Stimulated activated memory B cell treated with anti-CD40 and anti-IgM and Interleukin-4, amounts not matched to agents 10 μg/mL and 1 μg/mL and 100 μg/mL, for 72 hours (primary cell): Measurements from ENCODE around the gene MEPCE.
A peak's percentile ranks its signal among the peaks of the same experiment; 100 is the strongest.

Experiments used
- ATAC-seq: fragments of 150-1000 bp; cut with Tn5 transposase; 2 replicates; pipeline ENCODE4 v1.10.0; 2021
- H3K27ac Mint-ChIP-seq: one replicate; pipeline ENCODE4 v1.8.0; 2022; ENCODE audit warnings: mild to moderate bottlenecking, mixed read lengths
- H3K27me3 Mint-ChIP-seq: one replicate; pipeline ENCODE4 v1.8.0; 2022; ENCODE audit warnings: mixed read lengths
- H3K36me3 Mint-ChIP-seq: one replicate; pipeline ENCODE4 v1.8.0; 2022; ENCODE audit warnings: mixed read lengths
- H3K4me1 Mint-ChIP-seq: one replicate; pipeline ENCODE4 v1.8.0; 2022; ENCODE audit warnings: mixed read lengths
- H3K4me3 Mint-ChIP-seq: one replicate; pipeline ENCODE4 v1.8.0; 2022; ENCODE audit warnings: mild to moderate bottlenecking, moderate library complexity, mixed read lengths
- H3K9me3 Mint-ChIP-seq: one replicate; pipeline ENCODE4 v1.8.0; 2022; ENCODE audit warnings: mixed read lengths

Gene MEPCE

DNA sequence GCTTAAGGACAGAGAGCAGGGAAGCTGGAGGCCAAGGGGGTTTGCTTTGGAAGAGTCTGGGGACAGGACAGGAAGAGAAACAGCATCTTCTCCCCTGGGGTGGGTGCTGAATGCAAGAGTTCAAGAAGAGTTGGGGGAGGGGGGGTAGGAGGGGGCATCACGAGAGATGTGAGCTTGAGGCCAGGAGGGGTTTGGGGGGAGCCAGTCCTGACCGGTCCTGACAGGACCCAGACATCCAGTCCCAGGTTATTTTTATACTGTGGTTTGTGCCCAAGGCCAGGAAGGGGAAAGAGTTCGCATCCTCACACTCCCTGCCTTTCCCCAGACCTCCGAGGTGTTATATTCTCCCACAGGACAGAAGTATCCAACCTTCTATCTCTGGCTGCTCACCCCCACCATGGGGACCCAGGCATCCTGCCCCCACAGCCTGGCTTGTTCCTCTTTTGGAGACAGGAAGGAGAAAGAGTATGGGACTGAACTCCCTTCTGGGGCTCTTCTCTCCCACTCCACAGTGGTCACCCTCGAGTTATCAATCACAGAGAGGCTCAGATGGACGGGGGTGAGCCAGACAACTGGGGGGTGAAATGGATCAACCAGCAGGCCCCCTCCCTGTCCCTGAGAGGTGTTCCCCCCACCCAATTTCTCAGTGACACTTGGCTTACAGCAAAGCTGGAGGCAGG, 46.6 kb downstream of the MEPCE start:
- peak overlapping the region; percentile 87 for H3K27ac Mint-ChIP-seq
- no peaks in the 10 kb centered on the region for H3K9me3 Mint-ChIP-seq
- peaks cover 47% of the 10 kb centered on the region for H3K36me3 Mint-ChIP-seq
- peaks cover 56% of the 10 kb centered on the region for H3K4me1 Mint-ChIP-seq
- no peaks in the 10 kb centered on the region for H3K27me3 Mint-ChIP-seq
- no peak for ATAC-seq
- H3K4me3 Mint-ChIP-seq, result peak overlapping the region; percentile 84

DNA sequence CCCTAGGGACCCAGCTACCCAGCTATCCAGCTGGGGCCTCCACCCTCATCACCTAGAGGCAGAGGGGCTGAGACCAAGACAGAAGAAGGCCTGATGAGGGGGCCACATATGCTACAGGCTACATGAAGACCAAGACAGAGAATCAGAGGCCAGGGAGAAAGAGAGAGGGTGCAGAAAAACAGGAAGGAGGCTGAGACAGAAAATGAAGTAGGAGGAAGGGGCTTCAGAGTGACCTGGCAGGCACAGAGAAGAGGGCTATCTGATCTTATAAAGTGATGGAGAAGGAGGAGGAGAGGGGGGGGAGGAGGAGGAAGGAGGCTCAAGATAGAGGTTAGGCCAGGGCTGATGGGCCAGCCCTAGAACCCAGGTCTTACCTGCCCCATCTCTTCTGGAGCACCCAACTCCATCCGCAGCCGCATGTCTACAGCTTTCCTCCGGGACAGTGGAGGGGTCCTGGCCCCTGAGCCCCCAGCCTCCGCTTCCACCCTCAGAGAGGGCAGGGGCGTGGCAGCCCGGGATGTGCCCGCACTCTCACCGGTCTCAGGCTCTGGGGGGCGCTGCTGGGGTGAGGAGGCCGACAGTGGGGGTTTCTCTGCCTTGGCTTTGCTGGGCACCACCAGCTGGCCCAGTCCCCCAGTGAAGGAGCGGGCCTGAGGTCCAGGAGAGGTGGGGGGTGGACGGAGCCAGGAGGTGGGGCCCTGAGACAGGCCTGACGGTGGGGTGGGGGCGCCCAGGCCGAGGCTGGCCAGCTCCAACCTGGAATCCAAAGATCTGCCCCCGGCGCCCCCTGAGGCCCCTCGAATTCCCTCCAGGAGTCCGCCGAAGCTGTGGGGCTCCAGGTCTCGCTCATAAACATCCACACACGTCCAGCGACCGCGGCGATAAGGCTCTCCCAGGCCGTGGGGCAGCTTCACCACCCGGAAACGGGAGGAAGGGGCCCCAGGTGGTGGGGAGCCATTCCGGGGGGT, 47.6 kb downstream of the MEPCE start:
- peaks cover 50% of the 10 kb centered on the region for H3K4me1 Mint-ChIP-seq
- H3K4me3 Mint-ChIP-seq, result peak overlapping the region; percentile 84
- no peak for ATAC-seq
- peaks cover 42% of the 10 kb centered on the region for H3K36me3 Mint-ChIP-seq
- H3K27me3 Mint-ChIP-seq, result no peaks in the 10 kb centered on the region
- peak overlapping the region; percentile 87 for H3K27ac Mint-ChIP-seq
- no peaks in the 10 kb centered on the region for H3K9me3 Mint-ChIP-seq

GRCh38 chr7:100477871-100478267, 48.2 kb downstream of the MEPCE start:
- H3K27me3 Mint-ChIP-seq, result no peaks in the 10 kb centered on the region
- peaks cover 39% of the 10 kb centered on the region for H3K36me3 Mint-ChIP-seq
- peak overlapping the region; percentile 84 for H3K4me3 Mint-ChIP-seq
- ATAC-seq, result peak; percentile 16
- no peaks in the 10 kb centered on the region for H3K9me3 Mint-ChIP-seq
- H3K27ac Mint-ChIP-seq, result peak overlapping the region; percentile 87
- peaks cover 54% of the 10 kb centered on the region for H3K4me1 Mint-ChIP-seq

DNA sequence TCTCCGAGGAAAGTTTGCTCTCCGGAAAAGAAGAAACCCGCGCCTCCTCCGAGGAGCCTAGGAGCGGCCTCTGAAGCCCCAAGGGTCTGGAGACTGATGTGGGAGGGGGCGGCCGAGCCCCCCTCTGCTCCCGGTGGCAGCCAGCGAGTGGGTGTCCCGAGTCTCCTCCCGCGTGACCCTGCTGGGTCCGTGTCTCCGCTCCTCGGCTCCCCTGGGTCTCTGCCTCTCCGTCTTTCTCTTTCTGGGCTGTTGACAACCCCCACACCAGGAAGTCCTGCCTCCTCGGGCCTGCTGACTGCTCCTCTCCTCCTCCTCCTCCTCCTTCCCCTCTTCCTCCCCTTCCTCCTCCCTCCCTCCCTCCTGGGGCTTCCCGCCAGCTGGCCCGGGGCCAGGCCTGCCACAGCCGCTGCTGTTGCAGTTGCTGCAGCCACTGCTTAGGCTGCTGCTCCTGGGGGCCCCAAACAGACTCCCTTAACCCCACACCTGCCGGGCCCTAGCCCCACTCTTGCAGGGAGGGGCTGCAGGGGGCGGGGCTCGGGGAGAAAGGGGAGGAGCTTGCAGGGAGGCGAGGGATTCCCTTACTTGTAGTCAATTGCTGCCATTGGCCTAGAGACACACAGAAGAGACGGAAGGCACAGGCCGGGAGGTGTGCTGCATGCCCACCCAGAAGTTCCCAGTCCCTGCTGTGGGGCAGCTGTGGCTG, 49.5 kb downstream of the MEPCE start, which contains the start of gene TSC22D4:
Gene TSC22D4, minus strand, starts transcription at position 257 of the 703 bp plus-strand sequence. CDS start 1,176 bp downstream, outside the sequence.
- Mint-ChIP-seq H3K4me1 (peaks cover 44% of the 10 kb centered on the region), H3K9me3 (no peaks in the 10 kb centered on the region), H3K4me3 (peak within 1 kb of the TSS; percentile 84), H3K27me3 (no peaks in the 10 kb centered on the region), H3K27ac (peak within 1 kb of the TSS; percentile 87), H3K36me3 (peaks cover 27% of the 10 kb centered on the region)
- ATAC-seq, result peak; percentile 85

DNA sequence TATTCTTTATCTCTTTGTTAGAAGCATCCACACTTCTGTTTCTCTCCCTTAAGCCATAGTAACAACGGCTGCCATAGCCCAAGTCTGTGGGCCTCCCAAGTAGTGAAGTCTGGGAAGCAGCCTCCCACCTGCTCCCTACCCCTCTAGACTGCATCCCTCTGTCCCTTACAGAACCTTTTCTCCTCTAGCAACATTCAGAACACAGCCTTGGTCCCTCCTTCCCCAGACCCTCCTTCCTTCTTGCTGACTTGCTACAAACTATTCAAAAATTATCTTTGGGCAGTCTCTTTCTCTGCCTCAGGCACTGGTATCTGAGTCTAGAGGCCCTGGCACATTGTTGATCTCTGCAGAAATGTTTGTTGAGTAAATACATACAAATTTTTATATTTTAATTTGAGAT, 51.8 kb downstream of the MEPCE start:
- ATAC-seq, result no peak
- H3K36me3 Mint-ChIP-seq, result peaks cover 11% of the 10 kb centered on the region
- H3K27ac Mint-ChIP-seq, result no peak overlapping the region
- H3K9me3 Mint-ChIP-seq, result no peaks in the 10 kb centered on the region
- H3K27me3 Mint-ChIP-seq, result peaks cover 11% of the 10 kb centered on the region
- H3K4me1 Mint-ChIP-seq, result peaks cover 25% of the 10 kb centered on the region
- no peak overlapping the region for H3K4me3 Mint-ChIP-seq

- no peaks in the 10 kb centered on the region for H3K9me3 Mint-ChIP-seq
- H3K27me3 Mint-ChIP-seq, result peaks cover 22% of the 10 kb centered on the region
- H3K4me1 Mint-ChIP-seq, result peaks cover 15% of the 10 kb centered on the region
- no peaks in the 10 kb centered on the region for H3K36me3 Mint-ChIP-seq
- no peak for ATAC-seq
- no peak overlapping the region for H3K27ac Mint-ChIP-seq
- peak overlapping the region; percentile 80 for H3K4me3 Mint-ChIP-seq
These were observed 53.1 kb downstream of the MEPCE start for GRCh38 chr7:100482728-100483089.

DNA sequence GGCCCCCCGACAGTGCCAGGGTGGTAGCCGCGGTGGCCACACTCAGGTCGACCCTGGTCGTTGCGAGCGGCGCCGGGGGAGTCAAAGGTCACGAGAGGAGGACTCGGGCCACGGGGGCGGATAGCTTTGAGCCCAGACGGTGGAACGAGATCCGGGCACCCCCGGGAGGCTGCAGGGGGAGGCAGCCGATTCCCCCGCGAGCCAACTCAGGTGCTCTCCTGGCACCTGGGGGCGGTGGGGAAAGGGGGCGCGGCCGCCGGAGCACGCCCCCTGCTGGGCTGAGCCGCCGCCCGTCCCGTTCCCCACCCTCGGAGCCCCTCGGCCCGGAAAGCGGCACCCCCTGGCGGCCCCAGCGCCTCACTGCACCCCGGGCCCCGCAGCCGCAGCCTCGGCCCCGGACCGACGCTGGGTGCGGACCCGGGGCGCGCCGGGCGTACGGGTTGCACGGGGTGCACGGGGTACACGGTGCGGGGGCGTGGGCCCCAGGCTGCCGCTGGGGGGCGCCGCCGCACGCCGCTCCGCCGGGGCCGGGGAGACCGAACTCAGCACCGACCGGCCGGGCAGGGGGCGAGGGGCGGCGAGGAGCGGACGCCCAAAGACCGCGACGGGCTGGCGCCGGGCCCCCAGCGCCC, 53.6 kb downstream of the MEPCE start:
- peak overlapping the region; percentile 80 for H3K4me3 Mint-ChIP-seq
- no peaks in the 10 kb centered on the region for H3K36me3 Mint-ChIP-seq
- peak; percentile 77 for ATAC-seq
- H3K27me3 Mint-ChIP-seq, result peaks cover 22% of the 10 kb centered on the region
- H3K27ac Mint-ChIP-seq, result no peak overlapping the region
- peaks cover 15% of the 10 kb centered on the region for H3K4me1 Mint-ChIP-seq
- no peaks in the 10 kb centered on the region for H3K9me3 Mint-ChIP-seq
